Panc1 (cell line): Measurements from ENCODE around the gene GABRR1. TPM values are rescaled to one million over a fixed set of nuclear protein-coding genes. Genes with fewer than 3 reads are reported as not detected.

Experiments
- ATAC-seq: fragments of 200-7000 bp; cut with Tn5 transposase; 2 replicates; pipeline ENCODE4 v1.9.1; 2020; ENCODE audit warnings: mild to moderate bottlenecking, moderate library complexity
- BruUV-seq: library from RNA; stranded (reverse); fragments of 400-500 nt; replicated peaks from 2 replicates; lab custom pipeline; 2021; lab: Mats Ljungman, UMichigan
- CTCF ChIA-PET: fragments of 300-600 bp; sonication (Branson Sonifier 250); formaldehyde crosslinking; loops from one replicate; lab custom pipeline; 2022; ENCODE audit warnings: antibody characterized with exemption; lab: Charles Lee
- POLR2A ChIA-PET: fragments of 300-600 bp; sonication (Branson Sonifier 250); formaldehyde crosslinking; loops from one replicate; lab custom pipeline; 2022; ENCODE audit warnings: antibody characterized with exemption; lab: Charles Lee
- DNase-seq: peaks from one replicate; pipeline ENCODE4 v3.0.0-alpha.2; 2010; ENCODE audit warnings: low read depth, low spot score
- H3K27ac ChIP-seq: 2 replicates; pipeline ENCODE4 v1.5.1; 2011; ENCODE audit warnings: mild to moderate bottlenecking, low read length, inconsistent platforms
- H3K27me3 ChIP-seq: fragments of 200-500 bp; sonication (Bioruptor generic); 2 replicates; pipeline ENCODE4 v1.6.0; 2014; ENCODE audit warnings: low read length, inconsistent platforms; ENCODE audit not compliant: control insufficient read depth, insufficient read depth
- H3K36me3 ChIP-seq: fragments of 200-500 bp; sonication (Bioruptor generic); 2 replicates; pipeline ENCODE4 v1.5.1; 2014; ENCODE audit warnings: inconsistent platforms, mild to moderate bottlenecking, low read length, moderate library complexity; ENCODE audit not compliant: control insufficient read depth, insufficient read depth
- H3K4me1 ChIP-seq: 2 replicates; pipeline ENCODE4 v1.5.1; 2011; ENCODE audit warnings: inconsistent platforms, mild to moderate bottlenecking, low read length, moderate library complexity; ENCODE audit not compliant: control insufficient read depth, insufficient read depth
- H3K4me3 ChIP-seq, 2 experiments: 2 replicates each; pipeline ENCODE4 v1.5.1; 2011 to 2012; ENCODE audit warnings: low read depth in 2 of 2, low read length in 2 of 2, mild to moderate bottlenecking in 2 of 2, inconsistent platforms in 1 of 2, moderate library complexity in 1 of 2
- H3K9me3 ChIP-seq: fragments of 200-500 bp; sonication (Bioruptor generic); 2 replicates; pipeline ENCODE4 v1.5.1; 2014; ENCODE audit warnings: low read depth, mild to moderate bottlenecking, inconsistent platforms, low read length, moderate library complexity; ENCODE audit not compliant: control insufficient read depth, insufficient read depth
- CTCF ChIP-seq: fragments of 450-650 bp; IDR thresholded peaks from 2 replicates; pipeline ENCODE4 v1.5.1; 2017; ENCODE audit warnings: mild to moderate bottlenecking
- POLR2AphosphoS5 ChIP-seq: IDR thresholded peaks from 2 replicates; pipeline ENCODE4 v1.6.1; 2012; ENCODE audit warnings: mild to moderate bottlenecking, low read depth, low read length, moderate library complexity
- REST ChIP-seq, 2 experiments: IDR thresholded peaks; 2 replicates each; pipeline ENCODE4 v1.6.1; 2011 to 2012; ENCODE audit warnings: low read depth in 2 of 2, control low read depth in 1 of 2, low read length in 1 of 2, mild to moderate bottlenecking in 1 of 2, moderate library complexity in 1 of 2; ENCODE audit not compliant: insufficient read depth in 1 of 2
- SIN3A ChIP-seq: IDR thresholded peaks from 2 replicates; pipeline ENCODE4 v1.6.1; 2012; ENCODE audit warnings: low read depth, mild to moderate bottlenecking, low read length, moderate library complexity, borderline replicate concordance; ENCODE audit not compliant: insufficient read depth
- TCF7L2 ChIP-seq: IDR thresholded peaks from 2 replicates; pipeline ENCODE4 v1.6.1; 2011; ENCODE audit warnings: mild to moderate bottlenecking, low read depth, low read length, inconsistent platforms
- in situ Hi-C: cut with HindIII; loops from 2 replicates; pipeline ENCODE4 v1.10.0; 2016; ENCODE audit warnings: low sequenced_read_pairs, low pct_unique_long_range_greater_than_20kb
- intact Hi-C: fragments of 100-400 bp; cut with micrococcal nuclease; formaldehyde crosslinking; loops from one replicate; pipeline ENCODE4 v1.10.0; 2022; ENCODE audit not compliant: unreplicated experiment
- total RNA-seq: library from RNA; stranded (reverse); gene quantifications from one replicate; pipeline ENCODE4 v1.2.1, GENCODE V29; 2021; ENCODE audit not compliant: unreplicated experiment

Gene GABRR1
- total RNA-seq, 1 experiment from 2014 or later = not detected

DNA sequence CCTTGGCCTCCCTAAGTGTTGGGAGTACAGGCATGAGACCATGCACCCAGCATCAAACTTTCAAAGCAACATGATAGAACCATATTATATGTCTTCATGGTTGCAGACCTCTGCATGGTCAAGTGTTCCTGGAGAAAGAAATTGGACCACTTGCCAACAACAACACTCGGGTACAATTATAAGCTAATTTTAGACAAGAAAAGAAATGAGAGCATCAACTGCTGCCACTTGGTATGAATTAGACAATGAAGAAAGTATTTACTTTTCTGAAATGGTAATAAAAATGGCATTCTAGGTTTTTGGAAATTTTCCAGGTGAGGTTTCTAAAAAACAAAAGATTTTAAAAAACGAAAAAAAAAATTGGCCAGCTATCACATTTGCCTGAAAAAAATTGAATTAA, 79.0 kb downstream of the GABRR1 start:
- BruUV-seq = no TSS peak
- H3K36me3 ChIP-seq = no peaks in the 10 kb centered on the region
- DNase-seq (no peak), ATAC-seq (no peak)
- ChIA-PET CTCF (no interaction called here), POLR2A (no interaction called here)
- no peaks in the 10 kb centered on the region; the same call in 1 of the 2 replicates for H3K27me3 ChIP-seq
- in situ Hi-C loops (no loop called here), intact Hi-C loops (no loop called here)
- no peak overlapping the region for H3K4me3 ChIP-seq
- H3K4me1 ChIP-seq = no peaks in the 10 kb centered on the region
- H3K27ac ChIP-seq = no peak overlapping the region
- TF ChIP-seq TCF7L2 (no peak), POLR2AphosphoS5 (no peak), CTCF (no peak), SIN3A (no peak), REST (IDR thresholded peaks at IDR 0.05; ENCODE audit: insufficient read depth in 1 of 2, low read depth in 2 of 2, low read length in 1 of 2) (no peak)
- H3K9me3 ChIP-seq = no peaks in the 10 kb centered on the region

GRCh38 chr6:89134723-89135122, 82.4 kb downstream of the GABRR1 start:
- Histone ChIP-seq H3K4me1 (no peaks in the 10 kb centered on the region), H3K9me3 (no peaks in the 10 kb centered on the region), H3K36me3 (no peaks in the 10 kb centered on the region), H3K27me3 (no peaks in the 10 kb centered on the region; the same call in 1 of the 2 replicates), H3K4me3 (no peak overlapping the region), H3K27ac (no peak overlapping the region)
- TF ChIP-seq TCF7L2 (no peak), SIN3A (no peak), POLR2AphosphoS5 (no peak), REST (IDR thresholded peaks at IDR 0.05; ENCODE audit: insufficient read depth in 1 of 2, low read depth in 2 of 2, low read length in 1 of 2) (no peak), CTCF (no peak)
- in situ Hi-C loops = no loop called here
- no TSS peak for BruUV-seq
- ChIA-PET POLR2A (no interaction called here), CTCF (no interaction called here)
- DNase-seq (no peak), ATAC-seq (no peak)
- intact Hi-C loops = no loop called here
